Panc1 (cell line): ENCODE results near the gene PITX1. TPM values are rescaled to one million over a fixed set of nuclear protein-coding genes. Genes with fewer than 3 reads are reported as not detected.

ENCODE experiments used
- ATAC-seq: fragments of 200-7000 bp; cut with Tn5 transposase; 2 replicates; pipeline ENCODE4 v1.9.1; 2020; ENCODE audit warnings: mild to moderate bottlenecking, moderate library complexity
- BruUV-seq: library from RNA; stranded (reverse); fragments of 400-500 nt; replicated peaks from 2 replicates; lab custom pipeline; 2021; lab: Mats Ljungman, UMichigan
- CTCF ChIA-PET: fragments of 300-600 bp; sonication (Branson Sonifier 250); formaldehyde crosslinking; loops from one replicate; lab custom pipeline; 2022; ENCODE audit warnings: antibody characterized with exemption; lab: Charles Lee
- POLR2A ChIA-PET: fragments of 300-600 bp; sonication (Branson Sonifier 250); formaldehyde crosslinking; loops from one replicate; lab custom pipeline; 2022; ENCODE audit warnings: antibody characterized with exemption; lab: Charles Lee
- DNase-seq: peaks from one replicate; pipeline ENCODE4 v3.0.0-alpha.2; 2010; ENCODE audit warnings: low read depth, low spot score
- H3K27ac ChIP-seq: 2 replicates; pipeline ENCODE4 v1.5.1; 2011; ENCODE audit warnings: mild to moderate bottlenecking, low read length, inconsistent platforms
- H3K27me3 ChIP-seq: fragments of 200-500 bp; sonication (Bioruptor generic); 2 replicates; pipeline ENCODE4 v1.6.0; 2014; ENCODE audit warnings: low read length, inconsistent platforms; ENCODE audit not compliant: control insufficient read depth, insufficient read depth
- H3K36me3 ChIP-seq: fragments of 200-500 bp; sonication (Bioruptor generic); 2 replicates; pipeline ENCODE4 v1.5.1; 2014; ENCODE audit warnings: inconsistent platforms, mild to moderate bottlenecking, low read length, moderate library complexity; ENCODE audit not compliant: control insufficient read depth, insufficient read depth
- H3K4me1 ChIP-seq: 2 replicates; pipeline ENCODE4 v1.5.1; 2011; ENCODE audit warnings: inconsistent platforms, mild to moderate bottlenecking, low read length, moderate library complexity; ENCODE audit not compliant: control insufficient read depth, insufficient read depth
- H3K4me3 ChIP-seq, 2 experiments: 2 replicates each; pipeline ENCODE4 v1.5.1; 2011 to 2012; ENCODE audit warnings: low read depth in 2 of 2, low read length in 2 of 2, mild to moderate bottlenecking in 2 of 2, inconsistent platforms in 1 of 2, moderate library complexity in 1 of 2
- H3K9me3 ChIP-seq: fragments of 200-500 bp; sonication (Bioruptor generic); 2 replicates; pipeline ENCODE4 v1.5.1; 2014; ENCODE audit warnings: low read depth, mild to moderate bottlenecking, inconsistent platforms, low read length, moderate library complexity; ENCODE audit not compliant: control insufficient read depth, insufficient read depth
- POLR2AphosphoS5 ChIP-seq: IDR thresholded peaks from 2 replicates; pipeline ENCODE4 v1.6.1; 2012; ENCODE audit warnings: mild to moderate bottlenecking, low read depth, low read length, moderate library complexity
- SIN3A ChIP-seq: IDR thresholded peaks from 2 replicates; pipeline ENCODE4 v1.6.1; 2012; ENCODE audit warnings: low read depth, mild to moderate bottlenecking, low read length, moderate library complexity, borderline replicate concordance; ENCODE audit not compliant: insufficient read depth
- TCF7L2 ChIP-seq: IDR thresholded peaks from 2 replicates; pipeline ENCODE4 v1.6.1; 2011; ENCODE audit warnings: mild to moderate bottlenecking, low read depth, low read length, inconsistent platforms
- in situ Hi-C: cut with HindIII; loops from 2 replicates; pipeline ENCODE4 v1.10.0; 2016; ENCODE audit warnings: low sequenced_read_pairs, low pct_unique_long_range_greater_than_20kb
- intact Hi-C: fragments of 100-400 bp; cut with micrococcal nuclease; formaldehyde crosslinking; loops from one replicate; pipeline ENCODE4 v1.10.0; 2022; ENCODE audit not compliant: unreplicated experiment
- total RNA-seq: library from RNA; stranded (reverse); gene quantifications from one replicate; pipeline ENCODE4 v1.2.1, GENCODE V29; 2021; ENCODE audit not compliant: unreplicated experiment
- TF ChIP-seq, protein P1 (sequence below): fragments of 450-650 bp; IDR thresholded peaks from 2 replicates; pipeline ENCODE4 v1.5.1; 2017; ENCODE audit warnings: mild to moderate bottlenecking
- TF ChIP-seq, protein P2 (sequence below), 2 experiments: IDR thresholded peaks; 2 replicates each; pipeline ENCODE4 v1.6.1; 2011 to 2012; ENCODE audit warnings: low read depth in 2 of 2, control low read depth in 1 of 2, low read length in 1 of 2, mild to moderate bottlenecking in 1 of 2, moderate library complexity in 1 of 2; ENCODE audit not compliant: insufficient read depth in 1 of 2

The PITX1 gene
- total RNA-seq, 1 experiment from 2014 or later = 41.5 TPM

DNA sequence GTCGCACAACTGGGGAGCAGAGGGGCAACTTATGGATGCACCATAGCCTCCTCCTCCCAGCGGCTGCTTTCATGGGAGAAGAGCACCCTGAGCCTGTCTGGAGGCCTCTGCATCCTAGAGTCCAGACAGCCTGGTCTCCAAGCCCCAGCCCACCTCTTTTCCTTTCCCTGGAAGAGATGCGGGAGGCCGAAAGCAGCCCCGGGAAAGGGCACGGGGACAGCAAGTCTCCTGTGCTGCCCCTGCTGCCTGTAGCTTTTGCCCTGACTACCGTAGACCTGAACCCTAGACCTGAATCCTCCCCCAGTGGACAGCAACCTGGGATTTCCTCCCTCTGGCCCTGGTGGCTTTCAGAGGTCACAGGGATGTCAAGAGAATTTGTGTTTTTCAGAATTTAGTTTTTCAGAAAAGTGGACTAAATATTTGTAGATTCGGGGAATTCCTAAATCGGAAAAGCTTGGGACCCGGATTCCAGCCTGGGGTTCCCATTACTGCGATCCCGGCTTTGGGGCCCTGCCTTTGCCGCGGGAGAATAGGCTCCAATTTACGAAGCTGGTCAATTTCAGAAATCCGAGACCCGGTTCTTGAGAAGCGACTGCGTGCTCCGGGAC is 4.3 kb upstream of the PITX1 start:
- DNase-seq (no peak), ATAC-seq (no peak)
- ChIA-PET CTCF (no interaction called here), POLR2A (no interaction called here)
- in situ Hi-C loops (no loop called here), intact Hi-C loops (no loop called here)
- TF ChIP-seq SIN3A (no peak), TCF7L2 (no peak), POLR2AphosphoS5 (no peak)
- TF ChIP-seq, protein P1, sequence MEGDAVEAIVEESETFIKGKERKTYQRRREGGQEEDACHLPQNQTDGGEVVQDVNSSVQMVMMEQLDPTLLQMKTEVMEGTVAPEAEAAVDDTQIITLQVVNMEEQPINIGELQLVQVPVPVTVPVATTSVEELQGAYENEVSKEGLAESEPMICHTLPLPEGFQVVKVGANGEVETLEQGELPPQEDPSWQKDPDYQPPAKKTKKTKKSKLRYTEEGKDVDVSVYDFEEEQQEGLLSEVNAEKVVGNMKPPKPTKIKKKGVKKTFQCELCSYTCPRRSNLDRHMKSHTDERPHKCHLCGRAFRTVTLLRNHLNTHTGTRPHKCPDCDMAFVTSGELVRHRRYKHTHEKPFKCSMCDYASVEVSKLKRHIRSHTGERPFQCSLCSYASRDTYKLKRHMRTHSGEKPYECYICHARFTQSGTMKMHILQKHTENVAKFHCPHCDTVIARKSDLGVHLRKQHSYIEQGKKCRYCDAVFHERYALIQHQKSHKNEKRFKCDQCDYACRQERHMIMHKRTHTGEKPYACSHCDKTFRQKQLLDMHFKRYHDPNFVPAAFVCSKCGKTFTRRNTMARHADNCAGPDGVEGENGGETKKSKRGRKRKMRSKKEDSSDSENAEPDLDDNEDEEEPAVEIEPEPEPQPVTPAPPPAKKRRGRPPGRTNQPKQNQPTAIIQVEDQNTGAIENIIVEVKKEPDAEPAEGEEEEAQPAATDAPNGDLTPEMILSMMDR = no peak
- TF ChIP-seq, protein P2, sequence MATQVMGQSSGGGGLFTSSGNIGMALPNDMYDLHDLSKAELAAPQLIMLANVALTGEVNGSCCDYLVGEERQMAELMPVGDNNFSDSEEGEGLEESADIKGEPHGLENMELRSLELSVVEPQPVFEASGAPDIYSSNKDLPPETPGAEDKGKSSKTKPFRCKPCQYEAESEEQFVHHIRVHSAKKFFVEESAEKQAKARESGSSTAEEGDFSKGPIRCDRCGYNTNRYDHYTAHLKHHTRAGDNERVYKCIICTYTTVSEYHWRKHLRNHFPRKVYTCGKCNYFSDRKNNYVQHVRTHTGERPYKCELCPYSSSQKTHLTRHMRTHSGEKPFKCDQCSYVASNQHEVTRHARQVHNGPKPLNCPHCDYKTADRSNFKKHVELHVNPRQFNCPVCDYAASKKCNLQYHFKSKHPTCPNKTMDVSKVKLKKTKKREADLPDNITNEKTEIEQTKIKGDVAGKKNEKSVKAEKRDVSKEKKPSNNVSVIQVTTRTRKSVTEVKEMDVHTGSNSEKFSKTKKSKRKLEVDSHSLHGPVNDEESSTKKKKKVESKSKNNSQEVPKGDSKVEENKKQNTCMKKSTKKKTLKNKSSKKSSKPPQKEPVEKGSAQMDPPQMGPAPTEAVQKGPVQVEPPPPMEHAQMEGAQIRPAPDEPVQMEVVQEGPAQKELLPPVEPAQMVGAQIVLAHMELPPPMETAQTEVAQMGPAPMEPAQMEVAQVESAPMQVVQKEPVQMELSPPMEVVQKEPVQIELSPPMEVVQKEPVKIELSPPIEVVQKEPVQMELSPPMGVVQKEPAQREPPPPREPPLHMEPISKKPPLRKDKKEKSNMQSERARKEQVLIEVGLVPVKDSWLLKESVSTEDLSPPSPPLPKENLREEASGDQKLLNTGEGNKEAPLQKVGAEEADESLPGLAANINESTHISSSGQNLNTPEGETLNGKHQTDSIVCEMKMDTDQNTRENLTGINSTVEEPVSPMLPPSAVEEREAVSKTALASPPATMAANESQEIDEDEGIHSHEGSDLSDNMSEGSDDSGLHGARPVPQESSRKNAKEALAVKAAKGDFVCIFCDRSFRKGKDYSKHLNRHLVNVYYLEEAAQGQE (IDR thresholded peaks at IDR 0.05; ENCODE audit: insufficient read depth in 1 of 2, low read depth in 2 of 2, low read length in 1 of 2) = no peak
- H3K27me3 ChIP-seq = no peaks in the 10 kb centered on the region; the same call in 1 of the 2 replicates
- H3K27ac ChIP-seq = no peak overlapping the region
- no peaks in the 10 kb centered on the region; the same call in 1 of the 2 replicates for H3K36me3 ChIP-seq
- no TSS peak for BruUV-seq
- H3K4me3 ChIP-seq = no peak overlapping the region
- H3K9me3 ChIP-seq = no peaks in the 10 kb centered on the region
- H3K4me1 ChIP-seq = peaks cover 13% of the 10 kb centered on the region

DNA sequence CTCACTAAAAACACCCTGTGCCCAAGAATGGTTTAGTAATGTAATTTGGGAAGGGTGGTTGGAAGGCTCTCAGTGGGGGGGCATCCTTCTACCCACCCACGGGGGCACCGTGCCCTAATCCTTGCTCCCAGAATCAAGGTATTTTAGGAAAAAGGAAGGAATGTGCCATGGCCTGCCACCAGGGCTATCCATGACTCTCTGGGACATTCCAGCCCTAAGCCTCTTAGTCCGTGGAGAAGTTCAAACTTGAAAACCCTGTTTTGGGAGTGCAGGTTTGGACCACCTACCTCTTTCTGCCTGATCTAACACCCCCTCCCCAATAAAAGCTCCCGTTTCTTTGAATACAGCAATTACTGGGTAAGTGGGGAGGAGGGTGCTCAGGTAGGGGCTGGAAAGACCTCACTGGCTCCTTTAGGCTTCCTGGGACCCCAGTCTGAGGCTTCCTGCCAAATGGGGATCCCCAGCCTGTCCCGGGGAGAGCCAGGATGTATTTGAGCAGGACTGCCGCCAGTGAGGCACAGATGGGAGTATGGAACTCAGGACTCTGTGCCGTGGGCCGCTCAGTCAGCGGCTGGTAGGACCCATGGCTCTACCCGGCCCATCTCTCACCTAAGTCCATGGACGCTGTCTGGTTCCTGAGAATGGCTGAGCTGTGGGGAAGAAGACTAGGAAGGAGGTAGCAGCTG is 3.6 kb upstream of the PITX1 start:
- H3K27me3 ChIP-seq = no peaks in the 10 kb centered on the region; the same call in 1 of the 2 replicates
- ATAC-seq = no peak
- no peaks in the 10 kb centered on the region for H3K9me3 ChIP-seq
- ChIA-PET CTCF (interaction anchor here (0.8 kb wide), 1 partner anchor 153 kb away, joined by 3 read pairs; no protein-coding TSS in a partner anchor), POLR2A (no interaction called here)
- TF ChIP-seq POLR2AphosphoS5 (no peak), TCF7L2 (no peak), SIN3A (no peak)
- TF ChIP-seq, protein P1 = no peak
- TF ChIP-seq, protein P2 (IDR thresholded peaks at IDR 0.05; ENCODE audit: insufficient read depth in 1 of 2, low read depth in 2 of 2, low read length in 1 of 2) = no peak
- no peak for DNase-seq
- intact Hi-C loops = no loop called here
- no TSS peak for BruUV-seq
- no peak overlapping the region for H3K4me3 ChIP-seq
- in situ Hi-C loops = no loop called here
- peaks cover 13% of the 10 kb centered on the region for H3K4me1 ChIP-seq
- no peaks in the 10 kb centered on the region; the same call in 1 of the 2 replicates for H3K36me3 ChIP-seq
- no peak overlapping the region for H3K27ac ChIP-seq
